Skeletal muscle satellite cell (primary cell): ENCODE results near the gene CHIC2.

Source experiments
- H3K27me3 ChIP-seq: 2 replicates; pipeline ENCODE4 v1.7.0; 2013; ENCODE audit warnings: low read length; ENCODE audit not compliant: control insufficient read depth, insufficient read depth
- H3K36me3 ChIP-seq: 2 replicates; pipeline ENCODE4 v1.7.0; 2013; ENCODE audit warnings: mild to moderate bottlenecking, control low read depth, low read length; ENCODE audit not compliant: insufficient read depth
- H3K4me1 ChIP-seq: 2 replicates; pipeline ENCODE4 v1.7.0; 2013; ENCODE audit warnings: low read length; ENCODE audit not compliant: control insufficient read depth, insufficient read depth
- H3K4me2 ChIP-seq: 2 replicates; pipeline ENCODE4 v1.7.0; 2013; ENCODE audit warnings: mild to moderate bottlenecking, low read length
- H3K4me3 ChIP-seq: 2 replicates; pipeline ENCODE4 v1.7.0; 2013; ENCODE audit warnings: low read length
- H3K9ac ChIP-seq: 2 replicates; pipeline ENCODE4 v1.7.0; 2013; ENCODE audit warnings: mild to moderate bottlenecking, low read depth, low read length, moderate library complexity
- H3K9me3 ChIP-seq: replicated peaks from 2 replicates; pipeline ENCODE4 v1.7.0; 2013; ENCODE audit warnings: mild to moderate bottlenecking, control low read depth, low read length

Gene CHIC2

GRCh38 chr4:54091637-54092404 is 27.4 kb upstream of the CHIC2 start:
- Histone ChIP-seq H3K9ac (peak overlapping the region; percentile 52), H3K4me3 (peak overlapping the region; percentile 77), H3K27me3 (peaks cover 16% of the 10 kb centered on the region), H3K4me2 (peak overlapping the region; percentile 95), H3K9me3 (no peaks in the 10 kb centered on the region), H3K4me1 (peaks cover 12% of the 10 kb centered on the region), H3K36me3 (no peaks in the 10 kb centered on the region)

DNA sequence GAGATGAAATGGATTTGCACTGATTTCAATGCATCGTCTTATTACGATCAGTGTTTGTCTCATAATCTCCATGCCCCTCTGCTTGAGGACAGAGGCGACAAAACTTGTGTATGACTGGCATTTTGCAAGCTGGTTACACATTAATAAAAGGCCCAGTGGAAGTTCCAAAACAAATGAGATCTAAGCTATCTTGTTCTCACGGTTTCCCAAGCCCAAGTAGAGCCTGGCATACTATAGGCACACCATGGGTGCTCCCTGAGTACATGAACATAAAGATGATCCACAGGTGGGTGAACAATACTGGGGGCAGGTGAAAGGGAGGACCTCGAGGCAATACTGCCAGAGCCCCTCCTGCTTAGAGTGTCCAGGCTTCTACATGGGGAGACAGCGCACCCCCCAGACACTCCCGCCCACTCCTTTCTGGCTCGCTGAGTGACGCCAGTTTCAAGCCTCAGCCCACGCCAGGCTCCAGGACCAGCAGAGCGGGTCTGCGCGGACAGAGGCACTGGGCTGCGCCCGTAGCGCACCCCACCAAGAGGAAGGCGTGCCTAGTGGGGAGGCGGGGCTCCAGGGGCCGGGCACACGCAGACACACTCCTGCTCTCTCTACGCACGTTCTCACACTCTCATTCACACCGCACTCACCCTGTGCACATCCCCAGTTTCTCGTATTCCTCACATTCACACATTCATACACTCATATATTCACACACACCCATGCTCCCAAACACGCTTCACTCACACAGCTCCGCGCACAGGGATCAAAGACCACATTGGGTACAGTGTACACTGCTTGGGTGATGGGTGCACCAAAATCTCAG is 26.6 kb upstream of the CHIC2 start:
- Histone ChIP-seq H3K4me1 (peaks cover 13% of the 10 kb centered on the region), H3K36me3 (no peaks in the 10 kb centered on the region), H3K4me3 (peak overlapping the region; percentile 77), H3K9ac (peak overlapping the region; percentile 52), H3K4me2 (peak overlapping the region; percentile 95), H3K27me3 (peaks cover 7% of the 10 kb centered on the region), H3K9me3 (no peaks in the 10 kb centered on the region)

DNA sequence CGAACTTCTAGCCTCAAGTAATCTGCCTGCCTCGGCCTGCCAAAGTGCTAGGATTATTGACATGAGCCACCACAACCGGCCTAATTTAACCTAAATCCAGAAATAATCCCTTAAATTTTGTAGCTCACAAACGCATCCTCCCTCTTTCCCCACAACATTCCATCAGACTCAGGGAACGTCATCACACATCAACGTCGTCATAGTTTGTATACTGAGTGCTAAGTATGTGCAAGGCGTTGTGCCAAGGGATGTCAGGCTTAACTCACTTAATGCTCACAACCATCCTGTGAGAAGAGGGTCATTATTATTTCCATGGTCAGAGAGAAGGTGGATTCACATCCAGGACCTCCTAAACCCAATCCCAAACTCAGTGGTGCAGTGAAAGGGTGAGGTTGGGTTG is 26.0 kb upstream of the CHIC2 start:
- peaks cover 19% of the 10 kb centered on the region for H3K4me1 ChIP-seq
- H3K36me3 ChIP-seq = no peaks in the 10 kb centered on the region
- peaks cover 4% of the 10 kb centered on the region for H3K27me3 ChIP-seq
- no peak overlapping the region for H3K4me2 ChIP-seq
- no peak overlapping the region for H3K4me3 ChIP-seq
- H3K9ac ChIP-seq = no peak overlapping the region
- no peaks in the 10 kb centered on the region for H3K9me3 ChIP-seq

DNA sequence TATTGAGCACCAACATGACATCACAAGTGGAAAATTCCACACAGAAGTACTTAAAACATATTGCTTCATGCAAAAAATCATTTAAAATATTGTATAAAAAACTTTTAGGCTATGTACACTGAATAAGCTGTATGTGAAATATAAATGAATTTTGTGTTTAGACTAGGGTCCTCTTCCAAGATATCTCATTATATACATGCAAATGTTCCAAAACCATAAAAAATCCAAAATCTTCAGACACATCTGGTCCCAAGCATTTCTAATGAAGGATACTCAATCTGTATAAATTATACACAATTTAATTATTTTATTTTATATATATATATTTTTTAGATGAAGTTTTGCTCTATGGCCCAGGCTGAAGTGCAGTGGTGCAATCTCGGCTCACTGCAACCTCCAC is 25.5 kb upstream of the CHIC2 start:
- Histone ChIP-seq H3K4me2 (no peak overlapping the region), H3K9me3 (no peaks in the 10 kb centered on the region), H3K9ac (no peak overlapping the region), H3K27me3 (no peaks in the 10 kb centered on the region), H3K4me1 (peaks cover 23% of the 10 kb centered on the region), H3K4me3 (no peak overlapping the region), H3K36me3 (no peaks in the 10 kb centered on the region)

DNA sequence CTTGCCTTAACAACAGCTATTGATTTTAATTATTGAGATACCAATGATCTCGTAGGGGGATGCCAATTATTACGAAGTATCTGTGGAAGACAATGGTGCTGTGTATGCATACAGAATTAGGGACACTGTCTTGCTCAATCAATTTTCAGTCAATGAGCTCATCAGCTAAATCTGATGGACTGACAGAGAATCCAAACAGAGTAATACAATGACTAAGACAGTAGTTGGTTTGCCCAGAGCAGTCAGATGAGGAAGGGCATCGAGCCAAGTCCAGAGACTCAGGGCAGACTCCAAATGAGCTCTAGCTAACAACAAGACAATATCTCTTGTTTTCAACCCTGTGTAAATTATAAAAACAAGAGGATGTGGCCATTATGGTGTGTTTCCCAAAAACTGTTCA is 20.9 kb upstream of the CHIC2 start:
- no peak overlapping the region for H3K4me3 ChIP-seq
- H3K27me3 ChIP-seq = no peaks in the 10 kb centered on the region
- H3K36me3 ChIP-seq = no peaks in the 10 kb centered on the region
- H3K9ac ChIP-seq = peak overlapping the region; percentile 19
- H3K4me2 ChIP-seq = peak overlapping the region; percentile 52
- H3K4me1 ChIP-seq = peaks cover 27% of the 10 kb centered on the region
- no peaks in the 10 kb centered on the region for H3K9me3 ChIP-seq

DNA sequence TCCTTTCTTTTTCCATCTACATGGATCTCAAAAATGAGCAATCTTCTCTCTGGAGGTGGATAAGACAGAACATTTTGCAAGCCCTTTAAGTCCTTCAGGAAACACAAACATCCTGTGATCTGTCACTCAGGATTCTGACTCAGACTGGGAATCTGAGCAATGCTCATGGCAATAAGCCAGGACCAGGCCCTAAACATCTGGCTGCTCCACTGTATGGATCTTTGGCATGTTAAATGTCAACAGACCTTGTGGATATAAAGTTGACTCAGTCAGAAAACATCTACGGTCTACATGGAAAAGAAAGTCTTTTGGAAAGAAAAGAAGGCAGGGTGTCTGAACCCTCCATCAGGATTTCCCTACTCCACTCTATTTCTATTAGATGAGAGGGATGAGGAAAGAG is 17.8 kb upstream of the CHIC2 start:
- Histone ChIP-seq H3K27me3 (no peaks in the 10 kb centered on the region), H3K4me3 (peak overlapping the region; percentile 4), H3K36me3 (no peaks in the 10 kb centered on the region), H3K4me1 (peaks cover 51% of the 10 kb centered on the region), H3K9ac (no peak overlapping the region), H3K4me2 (peak overlapping the region; percentile 49), H3K9me3 (no peaks in the 10 kb centered on the region)

DNA sequence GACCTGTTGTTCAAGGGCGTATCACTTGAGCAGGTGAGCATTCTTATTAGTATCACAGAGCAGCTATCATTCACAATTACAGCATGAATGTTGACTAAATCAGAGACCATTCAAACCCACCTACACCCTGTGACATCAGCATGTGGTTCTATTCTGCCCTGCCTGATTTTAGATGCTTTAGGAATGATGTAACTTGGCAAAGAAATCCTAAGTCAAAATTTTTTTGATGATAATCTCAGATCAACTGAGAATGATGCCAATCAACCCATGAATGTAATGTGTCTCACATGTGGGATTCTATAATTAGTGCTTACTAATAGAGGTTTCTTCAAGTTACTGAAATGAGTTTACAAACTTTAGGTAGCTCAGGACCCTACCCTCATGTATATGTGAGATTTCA is 13.4 kb upstream of the CHIC2 start:
- Histone ChIP-seq H3K4me1 (peaks cover 65% of the 10 kb centered on the region), H3K4me2 (peak overlapping the region; percentile 46), H3K9me3 (no peaks in the 10 kb centered on the region), H3K4me3 (no peak overlapping the region), H3K27me3 (no peaks in the 10 kb centered on the region), H3K9ac (no peak overlapping the region), H3K36me3 (no peaks in the 10 kb centered on the region)

GRCh38 chr4:54076673-54077072 is 12.3 kb upstream of the CHIC2 start:
- Histone ChIP-seq H3K36me3 (no peaks in the 10 kb centered on the region), H3K9me3 (no peaks in the 10 kb centered on the region), H3K4me2 (peak overlapping the region; percentile 46), H3K4me1 (peaks cover 56% of the 10 kb centered on the region), H3K4me3 (no peak overlapping the region), H3K9ac (peak overlapping the region; percentile 1), H3K27me3 (no peaks in the 10 kb centered on the region)

- no peaks in the 10 kb centered on the region for H3K27me3 ChIP-seq
- H3K9ac ChIP-seq = no peak overlapping the region
- no peaks in the 10 kb centered on the region for H3K9me3 ChIP-seq
- H3K4me2 ChIP-seq = no peak overlapping the region
- peaks cover 51% of the 10 kb centered on the region for H3K4me1 ChIP-seq
- no peak overlapping the region for H3K4me3 ChIP-seq
- no peaks in the 10 kb centered on the region for H3K36me3 ChIP-seq
These were observed 10.0 kb upstream of the CHIC2 start for GRCh38 chr4:54074381-54074780.

DNA sequence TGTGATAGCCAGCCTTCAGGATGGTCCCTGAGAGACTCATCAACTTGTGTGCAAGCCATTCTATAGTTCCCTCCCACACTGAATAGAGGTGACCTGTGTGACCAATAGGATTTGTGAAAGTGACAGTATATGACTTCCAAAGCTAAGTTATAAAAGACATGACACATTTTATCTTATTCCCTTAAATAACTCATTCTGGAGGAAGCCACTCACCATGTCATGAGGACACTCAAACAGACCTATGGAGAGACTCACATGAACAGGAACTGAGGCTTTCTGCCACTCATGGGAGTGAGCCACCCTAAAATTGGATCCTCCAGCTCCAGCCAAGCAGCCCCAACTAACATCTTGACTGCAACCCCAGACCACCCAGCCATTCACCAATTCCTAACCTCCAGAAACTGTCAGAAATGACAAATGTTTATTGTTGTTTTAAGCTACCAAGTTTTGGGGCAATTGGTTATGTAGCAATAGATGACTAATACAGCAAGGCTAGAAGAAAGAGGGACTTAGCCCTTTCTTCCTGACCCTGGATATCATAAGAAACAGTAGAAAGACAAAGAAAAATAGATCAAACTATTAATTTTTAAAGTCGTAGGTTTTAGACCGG is 9.0 kb upstream of the CHIC2 start:
- H3K9ac ChIP-seq = no peak overlapping the region
- no peak overlapping the region for H3K4me2 ChIP-seq
- no peaks in the 10 kb centered on the region for H3K27me3 ChIP-seq
- H3K4me1 ChIP-seq = peaks cover 41% of the 10 kb centered on the region
- H3K36me3 ChIP-seq = no peaks in the 10 kb centered on the region
- no peaks in the 10 kb centered on the region for H3K9me3 ChIP-seq
- H3K4me3 ChIP-seq = no peak overlapping the region

- H3K9me3 ChIP-seq = no peaks in the 10 kb centered on the region
- H3K27me3 ChIP-seq = no peaks in the 10 kb centered on the region
- H3K4me3 ChIP-seq = no peak overlapping the region
- peak overlapping the region; percentile 35 for H3K4me2 ChIP-seq
- H3K9ac ChIP-seq = peak overlapping the region; percentile 54
- no peaks in the 10 kb centered on the region for H3K36me3 ChIP-seq
- peaks cover 29% of the 10 kb centered on the region for H3K4me1 ChIP-seq
These were observed 2.8 kb upstream of the CHIC2 start for GRCh38 chr4:54067166-54067565.
